Subcutaneous abdominal adipose tissue (tissue), 5 donors: ENCODE measurements around the gene CDC20.

Experiments
- H3K27ac ChIP-seq: one replicate; pipeline ENCODE4 v1.7.0; 2013; ENCODE audit warnings: low read depth, mild to moderate bottlenecking, inconsistent platforms, low read length, moderate library complexity
- H3K27me3 ChIP-seq, 5 donors: one replicate each; pipeline ENCODE4 v1.7.0; 2013; ENCODE audit warnings: low read length in 5 of 5, inconsistent platforms in 1 of 5; ENCODE audit not compliant: control insufficient read depth in 5 of 5, insufficient read depth in 4 of 5
- H3K36me3 ChIP-seq, 5 donors: one replicate each; pipeline ENCODE4 v1.7.0; 2013; ENCODE audit warnings: low read length in 5 of 5; ENCODE audit not compliant: control insufficient read depth in 5 of 5, insufficient read depth in 5 of 5
- H3K4me1 ChIP-seq, 5 donors: one replicate each; pipeline ENCODE4 v1.7.0; 2013; ENCODE audit warnings: low read length in 5 of 5, mild to moderate bottlenecking in 3 of 5, moderate library complexity in 1 of 5; ENCODE audit not compliant: control insufficient read depth in 5 of 5, insufficient read depth in 5 of 5
- H3K4me3 ChIP-seq, 5 donors: one replicate each; pipeline ENCODE4 v1.7.0; 2013; ENCODE audit warnings: low read length in 5 of 5, low read depth in 1 of 5
- H3K9ac ChIP-seq, 5 donors: one replicate each; pipeline ENCODE4 v1.7.0; 2013; ENCODE audit warnings: low read length in 5 of 5, mild to moderate bottlenecking in 4 of 5, moderate library complexity in 3 of 5
- H3K9me3 ChIP-seq, 5 donors: one replicate each; pipeline ENCODE4 v1.7.0; 2013; ENCODE audit warnings: low read length in 5 of 5; ENCODE audit not compliant: control insufficient read depth in 5 of 5
- donor health status: healthy.
- donor health status: healthy.
- donor health status: healthy.
- donor health status: healthy.
- donor health status: healthy.

Gene CDC20

GRCh38 chr1:43354471-43354870 lies 4.3 kb upstream of the CDC20 start:
- no peaks in the 10 kb centered on the region for H3K36me3 ChIP-seq
- H3K4me3 ChIP-seq = no peak overlapping the region
- no peaks in the 10 kb centered on the region for H3K9me3 ChIP-seq
- no peaks in the 10 kb centered on the region for H3K27me3 ChIP-seq
- no peak overlapping the region for H3K9ac ChIP-seq
- no peak overlapping the region for H3K27ac ChIP-seq
- H3K4me1 ChIP-seq = peaks cover 0 to 19% (median 19%) of the 10 kb centered on the region in 5 donors

- H3K27ac ChIP-seq = no peak overlapping the region
These were observed 3.8 kb upstream of the CDC20 start for GRCh38 chr1:43354936-43355335.

GRCh38 chr1:43357251-43357650 lies 1.5 kb upstream of the CDC20 start:
- Histone ChIP-seq H3K9ac (no peak overlapping the region), H3K27me3 (no peaks in the 10 kb centered on the region), H3K4me1 (peaks cover 0 to 17% (median 15%) of the 10 kb centered on the region in 5 donors), H3K36me3 (peaks cover 8 to 24% (median 22%) of the 10 kb centered on the region in 5 donors), H3K27ac (no peak overlapping the region), H3K4me3 (no peak overlapping the region), H3K9me3 (no peaks in the 10 kb centered on the region)

More at GRCh38 chr1:43354936-43355335, 3.8 kb upstream of the CDC20 start:
- Histone ChIP-seq H3K9ac (no peak overlapping the region), H3K27me3 (no peaks in the 10 kb centered on the region), H3K4me3 (no peak overlapping the region), H3K36me3 (peaks cover 0 to under 1% (median 0%) of the 10 kb centered on the region in 5 donors), H3K4me1 (peaks cover 0 to 17% (median 15%) of the 10 kb centered on the region in 5 donors), H3K9me3 (no peaks in the 10 kb centered on the region)

- H3K9me3 ChIP-seq = no peaks in the 10 kb centered on the region
- H3K36me3 ChIP-seq = peaks cover 8 to 34% (median 28%) of the 10 kb centered on the region in 5 donors
- H3K27ac ChIP-seq = peak overlapping the region; percentile 91
- H3K9ac ChIP-seq = peak overlapping the region; percentile 77 to 96 (median 84)
- no peaks in the 10 kb centered on the region for H3K27me3 ChIP-seq
- H3K4me1 ChIP-seq = peaks cover 0 to 17% (median 15%) of the 10 kb centered on the region in 5 donors
- peak overlapping the region; percentile 63 to 88 (median 78) for H3K4me3 ChIP-seq
These were observed 548 bp upstream of the CDC20 start for GRCh38 chr1:43358121-43358745.

GRCh38 chr1:43359696-43360095 lies 915 bp downstream of the CDC20 start:
- H3K9me3 ChIP-seq = no peaks in the 10 kb centered on the region
- no peaks in the 10 kb centered on the region for H3K27me3 ChIP-seq
- peaks cover 0 to 22% (median 15%) of the 10 kb centered on the region in 5 donors for H3K4me1 ChIP-seq
- peak overlapping the region in 1 of 5 donors; percentile 39 for H3K9ac ChIP-seq
- peaks cover 8 to 48% (median 43%) of the 10 kb centered on the region in 5 donors for H3K36me3 ChIP-seq
- H3K4me3 ChIP-seq = no peak overlapping the region
- no peak overlapping the region for H3K27ac ChIP-seq

- H3K27me3 ChIP-seq = no peaks in the 10 kb centered on the region
- H3K9me3 ChIP-seq = no peaks in the 10 kb centered on the region
- peaks cover 8 to 58% (median 52%) of the 10 kb centered on the region in 5 donors for H3K36me3 ChIP-seq
- no peak overlapping the region for H3K9ac ChIP-seq
- peaks cover 0 to 23% (median 15%) of the 10 kb centered on the region in 5 donors for H3K4me1 ChIP-seq
- H3K27ac ChIP-seq = no peak overlapping the region
- H3K4me3 ChIP-seq = no peak overlapping the region
These were observed 1.8 kb downstream of the CDC20 start for GRCh38 chr1:43360616-43361015.

- Histone ChIP-seq H3K4me3 (no peak overlapping the region), H3K9me3 (no peaks in the 10 kb centered on the region), H3K27ac (no peak overlapping the region), H3K4me1 (peaks cover 2 to 38% (median 27%) of the 10 kb centered on the region in 5 donors), H3K9ac (no peak overlapping the region), H3K27me3 (no peaks in the 10 kb centered on the region), H3K36me3 (peaks cover 8 to 60% (median 52%) of the 10 kb centered on the region in 5 donors)
These were observed 4.6 kb downstream of the CDC20 start for GRCh38 chr1:43363283-43363934.

- Histone ChIP-seq H3K27ac (no peak overlapping the region), H3K9ac (no peak overlapping the region), H3K9me3 (no peaks in the 10 kb centered on the region), H3K4me3 (no peak overlapping the region), H3K36me3 (peaks cover 8 to 60% (median 52%) of the 10 kb centered on the region in 5 donors), H3K27me3 (no peaks in the 10 kb centered on the region), H3K4me1 (peaks cover 5 to 41% (median 31%) of the 10 kb centered on the region in 5 donors)
These were observed 5.2 kb downstream of the CDC20 start for GRCh38 chr1:43363935-43364525.

GRCh38 chr1:43365678-43366077 lies 6.9 kb downstream of the CDC20 start:
- Histone ChIP-seq H3K27me3 (no peaks in the 10 kb centered on the region), H3K4me3 (no peak overlapping the region), H3K9ac (peak overlapping the region in 4 of 5 donors; percentile 11 to 95 (median 46)), H3K9me3 (no peaks in the 10 kb centered on the region), H3K36me3 (peaks cover 8 to 52% (median 49%) of the 10 kb centered on the region in 5 donors), H3K27ac (peak overlapping the region; percentile 92), H3K4me1 (peaks cover 5 to 35% (median 27%) of the 10 kb centered on the region in 5 donors)

GRCh38 chr1:43366179-43366578 lies 7.4 kb downstream of the CDC20 start:
- Histone ChIP-seq H3K9ac (peak overlapping the region; percentile 19 to 95 (median 90)), H3K27ac (peak overlapping the region; percentile 92), H3K4me1 (peaks cover 5 to 35% (median 27%) of the 10 kb centered on the region in 5 donors), H3K4me3 (peak overlapping the region in 4 of 5 donors; percentile 51 to 85 (median 75)), H3K9me3 (no peaks in the 10 kb centered on the region), H3K27me3 (no peaks in the 10 kb centered on the region), H3K36me3 (peaks cover 7 to 47% (median 45%) of the 10 kb centered on the region in 5 donors)
